RWPE1 (cell line): ENCODE measurements around the gene MACROD1.

Source experiments
- CTCF ChIA-PET: fragments of 350-600 bp; sonication (Branson Sonifier 250); formaldehyde crosslinking; extraction: SDS; loops from one replicate; lab custom pipeline; 2021; lab: Yijun Ruan, JAX
- POLR2A ChIA-PET: fragments of 400-600 bp; formaldehyde crosslinking; extraction: SDS; loops from one replicate; lab custom pipeline; 2020; ENCODE audit warnings: antibody characterized with exemption; ENCODE audit not compliant: low non-redundant PET; lab: Yijun Ruan, JAX
- DNase-seq: peaks from one replicate; pipeline ENCODE4 v3.0.0; 2012; ENCODE audit warnings: low spot score
- H3K27ac ChIP-seq: fragments of 450-650 bp; 2 replicates; pipeline ENCODE4 v1.5.1; 2017
- TF ChIP-seq, protein P1 (sequence below): fragments of 450-650 bp; conservative IDR thresholded peaks from 2 replicates; pipeline ENCODE4 v1.5.1; 2017; ENCODE audit warnings: low read depth, mild to moderate bottlenecking

MACROD1 gene

DNA sequence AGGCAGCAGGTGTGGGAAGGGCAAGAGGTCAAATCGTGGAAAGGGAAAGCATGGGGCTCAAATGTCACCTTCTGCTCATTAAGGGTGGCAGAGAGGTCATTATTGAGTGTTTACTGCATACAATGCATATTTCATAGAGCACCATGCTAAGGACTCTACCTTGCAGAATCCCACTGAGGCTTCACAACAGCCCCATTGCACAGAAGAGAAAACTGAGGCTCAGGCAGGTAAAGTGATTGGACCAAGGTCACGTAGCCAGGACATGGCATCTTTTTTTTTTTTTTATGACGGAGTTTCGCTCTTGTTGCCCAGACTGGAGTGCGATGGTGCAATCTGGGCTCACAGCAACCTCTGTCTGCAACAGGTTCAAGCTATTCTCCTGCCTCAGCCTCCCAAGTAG lies 122.4 kb downstream of the MACROD1 start:
- TF ChIP-seq, protein P1, sequence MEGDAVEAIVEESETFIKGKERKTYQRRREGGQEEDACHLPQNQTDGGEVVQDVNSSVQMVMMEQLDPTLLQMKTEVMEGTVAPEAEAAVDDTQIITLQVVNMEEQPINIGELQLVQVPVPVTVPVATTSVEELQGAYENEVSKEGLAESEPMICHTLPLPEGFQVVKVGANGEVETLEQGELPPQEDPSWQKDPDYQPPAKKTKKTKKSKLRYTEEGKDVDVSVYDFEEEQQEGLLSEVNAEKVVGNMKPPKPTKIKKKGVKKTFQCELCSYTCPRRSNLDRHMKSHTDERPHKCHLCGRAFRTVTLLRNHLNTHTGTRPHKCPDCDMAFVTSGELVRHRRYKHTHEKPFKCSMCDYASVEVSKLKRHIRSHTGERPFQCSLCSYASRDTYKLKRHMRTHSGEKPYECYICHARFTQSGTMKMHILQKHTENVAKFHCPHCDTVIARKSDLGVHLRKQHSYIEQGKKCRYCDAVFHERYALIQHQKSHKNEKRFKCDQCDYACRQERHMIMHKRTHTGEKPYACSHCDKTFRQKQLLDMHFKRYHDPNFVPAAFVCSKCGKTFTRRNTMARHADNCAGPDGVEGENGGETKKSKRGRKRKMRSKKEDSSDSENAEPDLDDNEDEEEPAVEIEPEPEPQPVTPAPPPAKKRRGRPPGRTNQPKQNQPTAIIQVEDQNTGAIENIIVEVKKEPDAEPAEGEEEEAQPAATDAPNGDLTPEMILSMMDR, result no peak
- CTCF ChIA-PET, result interaction anchor here (0.7 kb wide), 1 partner anchor 79 kb away, joined by 5 read pairs; no protein-coding TSS in a partner anchor
- POLR2A ChIA-PET, result interaction anchor here (0.6 kb wide), 1 partner anchor 41 kb away, joined by 3 read pairs; no protein-coding TSS in a partner anchor
- H3K27ac ChIP-seq, result no peak overlapping the region
- DNase-seq, result no peak

DNA sequence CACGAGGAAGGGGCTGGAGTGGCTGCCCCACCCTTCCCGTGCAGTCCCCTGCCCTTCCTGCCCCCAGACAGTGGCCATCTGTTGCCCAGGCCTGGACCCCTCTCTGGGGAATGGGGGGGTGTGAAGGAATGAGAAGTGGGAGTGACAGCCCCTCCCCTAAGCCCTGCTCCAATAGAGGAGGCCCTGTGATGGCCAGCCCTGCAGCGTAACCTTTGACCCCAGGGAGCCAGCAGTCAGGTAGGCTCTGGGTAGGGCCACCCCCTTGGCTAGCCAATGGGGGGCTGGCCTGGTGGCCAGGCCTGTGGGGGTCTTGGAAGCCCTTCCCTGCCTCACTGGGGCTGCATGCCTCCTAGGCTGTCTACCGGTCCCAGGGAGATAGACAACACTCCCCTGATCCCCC lies 123.6 kb downstream of the MACROD1 start:
- no peak overlapping the region for H3K27ac ChIP-seq
- TF ChIP-seq, protein P1, result no peak
- POLR2A ChIA-PET, result no interaction called here
- CTCF ChIA-PET, result interaction anchor here (0.6 kb wide), 1 partner anchor 1004 kb away, joined by 3 read pairs; no protein-coding TSS in a partner anchor
- DNase-seq, result no peak

DNA sequence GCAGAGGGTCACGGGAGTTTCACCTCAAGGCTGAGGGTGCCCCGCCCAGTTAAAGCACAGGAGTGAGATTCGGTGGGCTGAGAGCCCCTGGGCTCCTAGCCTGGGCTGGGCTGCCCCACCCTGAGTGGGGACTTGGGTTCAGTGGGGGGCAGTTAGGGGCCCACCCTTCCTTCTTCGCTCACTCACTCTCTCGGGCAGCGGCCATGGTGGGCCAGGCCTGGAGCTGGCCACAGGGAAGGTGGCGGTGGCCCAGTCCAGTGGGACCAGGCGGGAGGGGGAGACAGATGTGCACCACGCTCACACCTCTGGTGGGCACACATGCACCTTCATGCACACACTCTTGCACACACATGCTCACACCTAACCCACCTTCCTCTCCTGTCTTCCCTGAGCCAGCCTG lies 124.1 kb downstream of the MACROD1 start:
- ChIA-PET POLR2A (no interaction called here), CTCF (interaction anchor here (0.6 to 0.7 kb wide), 3 partner anchors 105 to 1005 kb away, joined by 3 to 5 read pairs (median 4); no protein-coding TSS in a partner anchor)
- no peak for DNase-seq
- TF ChIP-seq, protein P1, result no peak
- no peak overlapping the region for H3K27ac ChIP-seq

DNA sequence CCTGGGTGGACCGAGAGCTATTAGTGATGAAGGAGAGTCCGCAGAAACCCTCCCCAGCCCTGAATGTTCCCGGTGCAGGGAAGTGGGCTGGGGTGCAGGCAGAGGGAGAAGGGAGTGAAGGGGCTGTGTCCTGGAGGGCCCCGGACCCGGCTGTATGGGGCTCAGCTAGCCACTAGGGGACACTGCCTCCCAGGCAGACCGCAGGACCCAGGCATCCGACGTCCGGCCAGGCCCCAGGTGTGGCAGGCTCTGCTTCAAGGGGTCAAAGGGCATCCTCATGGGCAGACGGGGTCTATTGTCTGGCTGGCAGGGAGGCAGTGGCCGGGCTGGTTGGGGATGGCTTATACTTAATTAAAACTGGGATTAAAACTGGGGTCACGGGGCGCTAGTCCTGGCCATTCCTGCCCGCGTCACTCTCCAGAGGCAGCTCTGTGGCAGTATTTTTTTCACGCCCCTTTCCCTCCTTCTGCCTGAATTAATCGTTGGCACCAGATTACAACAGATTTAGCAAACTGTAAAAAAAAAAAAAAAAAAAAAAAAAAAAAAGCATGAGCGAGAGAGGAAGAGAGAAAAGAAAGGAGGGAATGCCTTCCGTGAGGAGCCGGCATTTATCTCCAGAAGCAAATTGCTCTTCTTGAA lies 125.1 kb downstream of the MACROD1 start:
- CTCF ChIA-PET, result interaction anchor here (0.7 to 1.1 kb wide), 2 partner anchors 14 to 106 kb away, joined by 4 read pairs; no protein-coding TSS in a partner anchor
- DNase-seq, result no peak
- POLR2A ChIA-PET, result no interaction called here
- TF ChIP-seq, protein P1, result peak; percentile 26; the same call in 1 of the 2 replicates
- H3K27ac ChIP-seq, result no peak overlapping the region

DNA sequence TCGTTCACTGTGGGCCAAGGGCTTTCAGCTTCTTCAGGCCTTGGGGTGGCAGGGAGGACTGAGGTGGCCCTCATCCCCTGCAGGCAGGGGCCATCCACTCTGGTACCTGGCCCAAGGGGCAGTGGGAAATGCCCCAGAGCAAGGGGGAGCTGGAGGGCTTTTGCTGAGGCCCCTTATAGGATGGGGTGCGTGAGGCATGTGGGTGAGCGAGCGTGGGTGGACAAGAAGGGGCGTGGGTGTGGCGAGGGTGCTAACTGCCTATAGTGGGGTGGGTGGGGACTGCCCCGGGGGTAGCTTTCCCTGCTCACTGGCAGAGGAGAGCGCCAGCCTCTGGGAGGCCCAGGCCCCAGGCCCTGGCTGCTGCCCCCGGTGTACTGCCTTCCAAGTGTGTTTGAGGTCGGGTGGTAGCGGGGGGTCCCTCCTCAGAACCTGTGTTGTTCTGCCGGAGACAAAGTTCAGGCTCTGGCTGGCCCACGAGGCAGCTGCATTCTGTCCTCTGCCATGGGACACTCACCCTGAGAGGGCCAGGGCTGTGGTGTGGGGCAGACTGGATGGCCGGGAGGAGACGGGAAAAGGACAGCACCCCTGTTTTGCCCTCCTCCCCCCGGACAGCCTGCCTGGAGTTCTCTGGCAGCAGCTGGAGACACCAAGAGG lies 126.8 kb downstream of the MACROD1 start:
- CTCF ChIA-PET, result interaction anchor here (0.6 kb wide), 1 partner anchor 110 kb away, joined by 3 read pairs; no protein-coding TSS in a partner anchor
- POLR2A ChIA-PET, result no interaction called here
- DNase-seq, result no peak
- TF ChIP-seq, protein P1, result no peak
- no peak overlapping the region; the same call in 1 of the 2 replicates for H3K27ac ChIP-seq

DNA sequence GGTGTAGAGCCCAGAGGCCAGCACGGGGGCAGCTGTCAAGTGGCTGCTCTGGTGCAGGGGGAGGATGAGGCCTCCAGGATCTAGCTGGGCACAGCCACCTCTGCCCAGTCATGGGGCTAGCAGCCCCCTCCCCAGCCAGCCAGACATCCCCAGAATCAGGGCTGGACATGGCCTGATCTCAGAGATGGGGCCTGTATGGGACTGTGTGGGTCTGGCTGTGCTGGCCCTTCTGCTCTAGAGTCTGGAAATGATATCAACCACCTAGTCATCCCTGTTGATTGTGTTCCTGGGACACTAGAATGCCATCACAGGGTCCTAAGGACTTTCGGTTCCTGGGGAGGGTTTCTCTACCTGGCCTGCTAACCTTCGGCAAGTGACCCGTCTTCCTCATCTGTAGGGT lies 127.4 kb downstream of the MACROD1 start:
- ChIA-PET POLR2A (no interaction called here), CTCF (interaction anchor here (0.6 kb wide), 1 partner anchor 111 kb away, joined by 3 read pairs; no protein-coding TSS in a partner anchor)
- no peak for DNase-seq
- TF ChIP-seq, protein P1, result no peak
- no peak overlapping the region for H3K27ac ChIP-seq
